Stimulated activated CD8-positive, alpha-beta memory T cell treated with anti-CD3 and anti-CD28 coated beads, Interleukin-4, amount 100 ng/mL, for 1 hour (primary cell): Measurements from ENCODE around the gene DEDD.

Source experiments
- DNase-seq, 2 donors: peaks; one replicate each; pipeline ENCODE4 v3.0.0-alpha.2; 2020; ENCODE audit warnings: low read depth in 2 of 2, low spot score in 1 of 2

DEDD gene

GRCh38 chr1:161095230-161095629 is 37.2 kb downstream of the DEDD start:
- no peak for DNase-seq

GRCh38 chr1:161094481-161094880 is 38.0 kb downstream of the DEDD start:
- no peak for DNase-seq

- no peak for DNase-seq
Measured at GRCh38 chr1:161092621-161093028, 39.8 kb downstream of the DEDD start.

- DNase-seq, result no peak
Measured at GRCh38 chr1:161091796-161092507, 40.5 kb downstream of the DEDD start.

- DNase-seq, result no peak
Measured at GRCh38 chr1:161091093-161091492, 41.4 kb downstream of the DEDD start.

- no peak for DNase-seq
Measured at GRCh38 chr1:161090617-161091016, 41.9 kb downstream of the DEDD start.

GRCh38 chr1:161089938-161090337 is 42.5 kb downstream of the DEDD start:
- no peak for DNase-seq

GRCh38 chr1:161089251-161089924 is 43.1 kb downstream of the DEDD start, which contains the start of gene NECTIN4:
Gene NECTIN4, minus strand, starts transcription at chr1:161089558. Its CDS starts 262 bp downstream, at chr1:161089296.
- no peak for DNase-seq

GRCh38 chr1:161088587-161089110 is 43.8 kb downstream of the DEDD start:
- DNase-seq, result no peak

- DNase-seq, result no peak
Measured at GRCh38 chr1:161086457-161086856, 46.0 kb downstream of the DEDD start.

GRCh38 chr1:161085165-161085564 is 47.3 kb downstream of the DEDD start:
- DNase-seq, result no peak

- DNase-seq, result no peak
Measured at GRCh38 chr1:161084597-161084988, 47.9 kb downstream of the DEDD start.

- DNase-seq, result no peak
Measured at GRCh38 chr1:161083748-161084596, 48.5 kb downstream of the DEDD start.

- DNase-seq, result no peak
Measured at GRCh38 chr1:161082996-161083747, 49.3 kb downstream of the DEDD start.

GRCh38 chr1:161082483-161082882 is 50.0 kb downstream of the DEDD start:
- DNase-seq, result no peak

GRCh38 chr1:161081519-161081918 is 50.9 kb downstream of the DEDD start:
- no peak for DNase-seq

GRCh38 chr1:161080441-161081405 is 51.7 kb downstream of the DEDD start:
- no peak for DNase-seq

GRCh38 chr1:161079436-161080110 is 52.9 kb downstream of the DEDD start:
- no peak for DNase-seq

- no peak for DNase-seq
Measured at GRCh38 chr1:161077426-161077825, 55.0 kb downstream of the DEDD start.
